ENCODE measurements around the gene UBAC1.

GRCh38 chr9:135906291-135907005 is 54.7 kb downstream of the UBAC1 start:
- TF ChIP-seq CTCF (IDR thresholded peaks at IDR 0.05; ENCODE audit: insufficient read depth, low read length) (no peak), POLR2AphosphoS5 (IDR thresholded peaks at IDR 0.05; ENCODE audit: low read depth) (no peak)

Data from HL-60 (cell line).